GM19397 (cell line): Measurements from ENCODE around the gene GLIS2.

Experiments used
- ATAC-seq: cut with Tn5 transposase; IDR thresholded peaks from one replicate; pipeline ENCODE4 v1.9.1; 2021; ENCODE audit warnings: mild to moderate bottlenecking, moderate library complexity; ENCODE audit not compliant: unreplicated experiment

Gene GLIS2

DNA sequence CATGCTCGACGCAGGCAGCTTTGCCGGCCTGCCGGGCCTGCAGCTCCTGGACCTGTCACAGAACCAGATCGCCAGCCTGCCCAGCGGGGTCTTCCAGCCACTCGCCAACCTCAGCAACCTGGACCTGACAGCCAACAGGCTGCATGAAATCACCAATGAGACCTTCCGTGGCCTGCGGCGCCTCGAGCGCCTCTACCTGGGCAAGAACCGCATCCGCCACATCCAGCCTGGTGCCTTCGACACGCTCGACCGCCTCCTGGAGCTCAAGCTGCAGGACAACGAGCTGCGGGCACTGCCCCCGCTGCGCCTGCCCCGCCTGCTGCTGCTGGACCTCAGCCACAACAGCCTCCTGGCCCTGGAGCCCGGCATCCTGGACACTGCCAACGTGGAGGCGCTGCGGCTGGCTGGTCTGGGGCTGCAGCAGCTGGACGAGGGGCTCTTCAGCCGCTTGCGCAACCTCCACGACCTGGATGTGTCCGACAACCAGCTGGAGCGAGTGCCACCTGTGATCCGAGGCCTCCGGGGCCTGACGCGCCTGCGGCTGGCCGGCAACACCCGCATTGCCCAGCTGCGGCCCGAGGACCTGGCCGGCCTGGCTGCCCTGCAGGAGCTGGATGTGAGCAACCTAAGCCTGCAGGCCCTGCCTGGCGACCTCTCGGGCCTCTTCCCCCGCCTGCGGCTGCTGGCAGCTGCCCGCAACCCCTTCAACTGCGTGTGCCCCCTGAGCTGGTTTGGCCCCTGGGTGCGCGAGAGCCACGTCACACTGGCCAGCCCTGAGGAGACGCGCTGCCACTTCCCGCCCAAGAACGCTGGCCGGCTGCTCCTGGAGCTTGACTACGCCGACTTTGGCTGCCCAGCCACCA lies 65.4 kb downstream of the GLIS2 start:
- no peak for ATAC-seq

DNA sequence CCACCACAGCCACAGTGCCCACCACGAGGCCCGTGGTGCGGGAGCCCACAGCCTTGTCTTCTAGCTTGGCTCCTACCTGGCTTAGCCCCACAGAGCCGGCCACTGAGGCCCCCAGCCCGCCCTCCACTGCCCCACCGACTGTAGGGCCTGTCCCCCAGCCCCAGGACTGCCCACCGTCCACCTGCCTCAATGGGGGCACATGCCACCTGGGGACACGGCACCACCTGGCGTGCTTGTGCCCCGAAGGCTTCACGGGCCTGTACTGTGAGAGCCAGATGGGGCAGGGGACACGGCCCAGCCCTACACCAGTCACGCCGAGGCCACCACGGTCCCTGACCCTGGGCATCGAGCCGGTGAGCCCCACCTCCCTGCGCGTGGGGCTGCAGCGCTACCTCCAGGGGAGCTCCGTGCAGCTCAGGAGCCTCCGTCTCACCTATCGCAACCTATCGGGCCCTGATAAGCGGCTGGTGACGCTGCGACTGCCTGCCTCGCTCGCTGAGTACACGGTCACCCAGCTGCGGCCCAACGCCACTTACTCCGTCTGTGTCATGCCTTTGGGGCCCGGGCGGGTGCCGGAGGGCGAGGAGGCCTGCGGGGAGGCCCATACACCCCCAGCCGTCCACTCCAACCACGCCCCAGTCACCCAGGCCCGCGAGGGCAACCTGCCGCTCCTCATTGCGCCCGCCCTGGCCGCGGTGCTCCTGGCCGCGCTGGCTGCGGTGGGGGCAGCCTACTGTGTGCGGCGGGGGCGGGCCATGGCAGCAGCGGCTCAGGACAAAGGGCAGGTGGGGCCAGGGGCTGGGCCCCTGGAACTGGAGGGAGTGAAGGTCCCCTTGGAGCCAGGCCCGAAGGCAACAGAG lies 66.3 kb downstream of the GLIS2 start:
- ATAC-seq = no peak

GRCh38 chr16:4382795-4383357 lies 67.0 kb downstream of the GLIS2 start:
- no peak for ATAC-seq

DNA sequence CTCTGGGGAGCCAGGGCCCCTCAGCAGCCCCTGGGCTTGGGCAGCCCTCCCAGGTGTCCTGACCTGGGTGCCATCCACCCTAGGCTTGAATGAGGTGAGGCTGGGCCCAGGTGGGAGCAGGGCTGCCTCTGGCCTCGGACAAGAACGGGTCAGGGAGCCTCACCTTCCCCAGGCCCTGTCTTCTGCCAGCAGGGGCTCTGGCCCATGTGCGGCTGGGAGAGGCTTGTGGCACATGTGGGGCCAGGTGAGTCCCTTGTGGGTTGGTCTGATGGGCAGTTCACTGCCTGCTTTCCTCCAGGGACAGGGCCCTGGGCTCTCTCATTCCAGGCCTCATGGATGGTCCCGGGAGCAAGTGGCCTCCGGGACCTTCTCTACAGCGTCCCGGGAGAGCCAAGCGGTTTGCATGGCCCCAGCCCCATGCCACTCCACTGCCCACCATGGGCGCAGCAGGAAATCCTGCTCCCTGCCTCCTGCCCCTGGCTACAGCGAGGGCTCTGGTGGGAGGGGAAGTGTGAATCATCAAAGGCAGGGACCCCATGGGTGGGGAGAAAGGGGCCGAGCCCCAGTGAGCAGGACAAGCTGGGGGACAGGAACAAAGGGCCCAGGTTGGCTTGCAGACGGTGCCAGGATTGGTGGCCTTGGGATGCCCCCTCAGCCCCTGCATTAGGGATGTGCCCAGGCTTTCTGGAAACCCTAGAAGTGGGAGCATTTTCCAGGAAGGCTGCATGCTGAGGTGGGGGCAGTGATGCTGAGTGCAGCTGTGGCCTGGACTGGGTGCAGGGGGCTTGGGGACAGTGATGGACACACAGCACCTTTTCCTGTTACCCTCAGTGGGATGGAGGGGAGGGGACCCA lies 68.0 kb downstream of the GLIS2 start:
- ATAC-seq = no peak

DNA sequence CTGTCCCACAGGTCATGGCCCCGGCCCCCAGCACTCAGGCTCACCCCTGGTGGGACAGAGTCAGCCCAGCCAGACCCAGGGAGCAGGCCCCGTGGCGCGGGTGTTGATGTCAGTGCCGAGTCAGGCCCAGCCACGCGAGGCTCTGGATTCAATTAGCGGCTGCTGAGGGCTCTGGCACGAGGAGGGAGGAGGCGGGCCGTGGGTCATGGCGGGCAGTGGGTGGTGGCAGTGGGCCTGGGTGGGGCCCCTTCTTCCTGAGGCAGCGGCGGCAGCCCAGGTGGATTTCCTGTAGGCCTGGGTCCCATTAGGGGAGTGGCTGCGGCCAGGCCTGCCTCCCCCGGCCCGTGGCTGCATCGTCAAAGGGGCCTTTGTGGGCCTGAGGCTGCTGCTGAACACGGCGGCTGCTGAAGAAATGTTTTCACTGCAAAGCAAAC lies 68.7 kb downstream of the GLIS2 start:
- no peak for ATAC-seq

GRCh38 chr16:4385066-4385788 lies 69.4 kb downstream of the GLIS2 start:
- no peak for ATAC-seq

DNA sequence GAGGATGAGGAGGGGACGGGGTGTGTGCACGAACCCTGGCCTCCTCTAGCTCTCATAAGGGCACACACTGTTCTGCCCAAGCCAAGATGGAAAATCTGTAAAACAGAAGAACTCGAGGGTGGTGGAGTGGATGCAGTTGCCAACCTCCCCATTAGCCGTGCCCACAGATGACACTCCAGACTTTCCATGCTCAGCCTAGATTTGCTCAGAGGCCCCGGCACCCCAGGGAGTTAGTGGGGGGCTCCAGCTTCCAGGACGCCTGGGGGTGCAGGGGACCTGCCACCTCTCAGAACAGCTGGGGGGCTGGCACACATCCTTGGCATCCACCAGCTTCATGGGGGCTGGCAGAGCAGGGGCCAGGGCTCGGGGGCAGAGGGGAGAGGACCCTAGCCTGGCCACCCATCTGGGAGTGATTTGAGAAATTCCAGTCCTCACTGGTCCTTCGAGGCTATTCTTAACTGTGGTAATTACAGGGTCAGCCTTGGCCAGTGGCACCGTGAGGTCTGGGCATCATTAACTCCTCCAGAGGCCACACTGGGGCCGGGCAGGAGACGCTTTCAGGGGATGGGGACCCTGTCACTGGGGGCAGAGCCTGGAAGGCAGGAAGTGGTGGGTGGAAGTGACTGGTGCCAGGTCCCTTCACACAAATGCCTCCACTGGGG lies 70.1 kb downstream of the GLIS2 start:
- no peak for ATAC-seq

DNA sequence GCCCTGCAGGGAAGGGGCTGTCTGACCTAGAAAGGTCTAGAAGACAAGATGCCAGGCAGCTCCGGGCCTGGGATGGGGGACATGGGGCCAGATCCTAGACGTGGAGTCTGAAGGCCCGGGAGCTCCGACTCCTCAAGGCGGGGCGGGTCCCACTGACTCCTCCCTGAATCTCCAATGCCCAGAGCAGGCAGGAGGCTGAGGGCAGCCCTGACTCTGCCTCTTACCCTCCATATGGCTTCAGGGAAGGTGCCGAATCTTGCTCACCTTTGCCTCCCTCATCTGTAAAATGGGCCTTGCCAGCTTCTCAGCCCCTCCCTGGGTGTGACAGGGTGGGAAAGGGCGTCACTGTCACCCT lies 70.6 kb downstream of the GLIS2 start:
- ATAC-seq = no peak

DNA sequence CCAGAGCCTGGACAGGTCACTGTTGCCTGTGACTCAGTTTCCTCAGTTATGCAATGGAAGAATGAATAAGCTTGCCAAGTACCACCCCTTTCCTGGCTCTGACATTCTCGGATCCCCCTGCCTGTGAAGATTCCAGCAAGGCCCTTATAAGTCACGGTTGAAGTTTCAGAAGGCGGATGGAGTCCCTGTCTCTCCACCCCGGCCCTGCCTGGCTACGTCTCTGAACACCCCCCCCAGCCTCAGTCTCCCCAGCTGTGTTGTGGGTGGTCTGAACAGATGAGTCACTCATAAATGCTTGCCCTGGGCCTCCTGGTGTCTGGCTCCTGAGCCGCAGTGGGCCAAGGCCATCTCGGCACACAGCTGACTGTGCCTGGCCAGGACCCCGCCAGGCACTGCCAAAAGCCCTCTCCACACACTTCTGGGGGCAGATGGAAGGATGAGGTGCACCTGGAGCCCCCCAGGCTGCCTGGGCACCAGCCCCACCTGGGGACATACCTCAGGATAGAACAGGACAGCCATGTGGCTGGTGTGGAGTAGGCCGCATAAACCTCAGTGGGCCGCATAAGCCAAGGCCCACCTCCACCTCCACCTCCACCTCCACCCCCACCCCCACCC lies 71.2 kb downstream of the GLIS2 start:
- no peak for ATAC-seq

- no peak for ATAC-seq
Observed at GRCh38 chr16:4387781-4388180, 71.9 kb downstream of the GLIS2 start.

DNA sequence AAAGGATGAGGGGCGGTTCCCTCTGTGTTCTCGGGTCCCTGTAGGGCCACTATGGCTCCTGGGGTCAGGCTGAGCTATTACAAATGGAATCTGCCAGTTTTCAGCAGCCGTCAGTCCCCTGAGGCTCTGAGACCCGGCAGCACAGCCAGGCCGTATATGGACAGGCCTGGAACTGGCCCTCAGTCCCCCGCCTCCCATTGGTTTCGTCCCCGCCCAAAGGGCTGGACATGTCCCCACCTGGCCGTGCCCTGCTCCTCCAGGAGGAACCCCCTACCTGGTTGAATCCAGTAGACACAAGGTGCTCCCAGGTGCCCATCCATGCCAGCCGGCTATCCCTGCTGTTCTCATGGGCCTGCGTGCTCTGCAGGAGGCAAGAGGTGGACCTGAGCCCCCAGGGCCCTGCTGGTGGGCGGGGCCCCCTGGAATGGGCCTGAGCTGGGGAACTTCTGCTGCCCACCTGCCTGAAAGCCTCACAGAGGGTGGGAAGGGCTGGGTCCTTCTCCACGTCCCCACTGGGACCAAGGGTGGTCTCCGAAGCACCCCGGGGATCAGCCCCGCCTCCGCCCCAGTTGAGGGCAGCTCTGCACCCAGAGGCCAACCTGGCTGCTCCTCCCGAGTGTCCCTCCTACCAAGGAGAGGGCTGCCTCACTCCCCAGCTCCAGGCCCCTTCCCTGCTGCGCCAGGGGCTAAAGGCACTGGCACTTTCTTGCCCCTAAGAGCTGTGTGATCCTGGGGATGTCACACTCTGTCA lies 72.6 kb downstream of the GLIS2 start:
- ATAC-seq = no peak
